GM19023 (cell line): ENCODE measurements around the gene HERC3.

ENCODE experiments used
- ATAC-seq: cut with Tn5 transposase; IDR thresholded peaks from one replicate; pipeline ENCODE4 v1.9.1; 2021; ENCODE audit warnings: mild to moderate bottlenecking, moderate library complexity; ENCODE audit not compliant: unreplicated experiment

HERC3 gene

DNA sequence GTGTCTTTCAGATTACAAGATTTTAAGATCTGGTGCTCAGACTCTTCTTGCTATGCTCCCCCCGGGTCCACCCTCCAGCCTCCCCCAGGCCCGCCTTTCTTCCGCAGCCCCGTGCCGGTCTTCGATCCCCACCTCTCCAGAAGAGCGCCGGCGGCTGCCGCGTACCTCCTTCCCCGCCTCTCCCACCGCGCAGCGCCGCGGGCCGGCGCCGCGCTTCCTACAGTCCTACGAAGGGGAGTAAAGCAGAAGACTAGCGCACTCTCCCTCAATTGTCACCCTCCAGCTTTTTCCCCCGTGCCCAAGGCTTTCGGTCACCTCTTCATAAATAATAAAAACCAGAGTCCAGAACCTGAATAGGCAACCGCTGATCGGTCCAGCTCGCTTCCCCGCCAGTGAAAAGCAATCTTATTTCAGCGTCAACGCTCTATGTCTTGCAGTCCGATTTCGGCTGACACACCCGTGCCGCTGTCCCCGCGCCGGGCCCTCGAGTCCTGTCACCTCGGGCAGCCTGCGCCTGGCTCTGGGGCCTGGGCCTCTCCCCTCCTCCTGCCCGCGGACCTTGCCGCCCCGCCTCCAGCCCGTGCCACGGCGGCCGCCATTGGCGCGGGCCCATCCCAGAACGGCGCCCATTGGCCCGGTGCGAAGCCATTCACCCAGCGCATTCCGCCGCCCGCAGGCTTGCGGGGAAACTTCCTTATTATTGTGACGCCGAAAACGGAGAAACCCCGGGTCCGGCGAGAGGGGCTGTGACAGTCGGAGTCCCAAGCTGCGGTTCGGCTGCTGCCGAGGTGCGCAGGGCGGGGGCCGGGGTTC is at the start of gene HERC3:
Gene HERC3, plus strand, starts transcription at position 694 of the 813 bp plus-strand sequence. CDS start 13,344 bp downstream, outside the sequence.
- peak; percentile 98 for ATAC-seq

DNA sequence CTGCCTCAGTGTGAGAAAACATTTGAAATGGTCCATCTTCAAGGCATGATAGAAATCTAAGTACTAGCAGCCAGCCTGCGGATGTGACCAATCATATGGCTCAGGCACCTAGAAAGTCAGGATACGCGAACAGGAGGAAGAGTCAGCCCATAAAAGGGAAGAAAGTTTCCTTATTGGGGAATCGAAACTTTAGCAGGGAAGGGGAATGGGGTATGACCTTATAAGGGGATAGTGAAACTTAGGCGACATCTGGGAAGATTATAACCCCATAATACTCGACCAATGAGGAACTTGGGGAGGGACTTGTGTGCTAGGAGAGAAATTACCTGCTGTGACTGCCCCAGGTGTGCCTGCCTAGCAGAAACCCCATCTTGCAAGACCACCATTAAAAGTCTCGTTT is 42.5 kb upstream of the HERC3 start:
- ATAC-seq: no peak

DNA sequence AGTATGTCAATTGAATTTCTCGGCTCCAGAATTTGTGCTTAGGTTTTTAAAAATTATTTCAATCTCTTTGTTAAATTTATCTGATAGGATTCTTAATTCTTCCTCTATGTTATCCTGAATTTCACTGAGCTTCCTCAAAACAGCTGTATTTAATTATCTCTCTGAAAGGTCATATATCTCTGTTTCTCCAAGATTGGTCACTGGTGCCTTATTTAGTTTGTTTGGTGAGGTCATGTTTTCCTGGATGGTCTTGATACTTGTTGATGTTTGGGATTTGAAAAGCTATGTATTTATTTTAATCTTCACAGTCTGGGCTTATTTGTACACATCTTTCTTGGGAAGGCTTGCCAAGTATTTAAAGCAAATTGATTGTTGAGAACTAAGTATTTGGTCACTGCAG is 24.7 kb upstream of the HERC3 start:
- no peak for ATAC-seq

DNA sequence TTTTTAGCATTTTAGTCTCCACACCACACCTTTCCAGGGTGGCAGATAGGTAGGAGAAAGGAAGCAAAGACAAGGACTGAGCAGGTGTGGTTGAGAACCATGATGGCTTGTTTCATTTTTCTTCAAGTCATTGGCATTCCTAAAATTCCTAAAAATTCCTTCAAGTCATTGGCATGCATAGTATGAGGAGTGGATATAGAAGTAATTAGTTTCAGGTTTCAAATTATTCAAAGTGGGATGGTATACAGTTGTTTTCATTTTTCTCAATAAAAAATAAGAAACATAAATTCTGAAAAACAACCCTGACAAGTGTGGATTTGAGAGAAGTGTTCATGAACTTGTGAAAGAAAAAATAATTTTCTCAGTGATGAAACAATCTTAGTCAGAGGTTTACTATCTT is 22.3 kb upstream of the HERC3 start:
- ATAC-seq: no peak

DNA sequence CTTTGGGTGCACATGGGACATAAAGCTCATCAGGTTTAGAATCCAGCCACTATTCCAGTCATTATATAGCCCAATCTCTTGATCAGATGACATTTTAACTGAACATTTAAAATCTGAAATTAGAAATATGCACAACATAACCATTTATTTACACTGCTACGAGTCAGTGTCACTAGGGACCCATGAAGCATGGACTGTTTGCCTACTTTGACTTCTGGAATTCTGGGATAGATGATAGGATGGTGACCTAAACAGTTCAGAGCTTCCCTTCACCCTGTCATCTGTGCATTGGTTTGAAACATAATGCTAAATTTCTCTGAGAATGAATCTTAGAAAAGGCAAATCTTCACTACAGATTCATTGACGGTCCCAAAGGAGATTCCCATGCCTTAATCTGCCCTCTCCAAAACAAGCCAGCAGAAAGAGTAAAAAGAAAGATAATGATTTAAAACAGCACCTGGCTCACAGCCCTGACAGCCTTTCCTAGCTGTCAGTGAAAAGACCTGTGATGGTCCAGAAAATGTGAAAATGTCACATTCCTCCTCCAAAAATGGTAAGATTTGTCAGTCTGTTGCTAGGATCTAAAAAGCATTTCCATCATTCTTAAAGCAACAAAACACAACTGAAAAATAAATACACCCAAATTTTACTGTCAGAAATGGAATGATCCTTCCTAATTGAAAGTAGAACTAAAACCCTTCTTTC is 18.9 kb upstream of the HERC3 start:
- no peak for ATAC-seq

DNA sequence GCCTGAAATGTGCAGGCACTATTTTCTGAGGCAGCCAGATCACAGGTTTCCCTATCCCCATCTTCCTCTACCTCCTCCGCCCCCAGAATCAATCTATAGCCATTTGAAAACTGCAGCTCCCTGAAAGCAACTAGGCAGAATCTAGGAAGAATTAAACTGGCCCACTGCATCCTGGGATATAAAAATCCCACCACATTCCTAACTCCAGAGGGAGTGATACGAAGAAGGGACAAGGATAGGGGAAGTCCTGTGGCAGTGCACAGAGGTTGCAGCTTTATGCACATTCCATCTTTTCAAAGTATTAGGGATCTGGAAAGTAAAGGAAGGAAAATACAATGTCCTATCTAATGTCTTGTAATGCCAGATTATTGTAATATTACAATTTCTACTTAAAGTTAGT is 18.3 kb upstream of the HERC3 start:
- ATAC-seq: no peak

DNA sequence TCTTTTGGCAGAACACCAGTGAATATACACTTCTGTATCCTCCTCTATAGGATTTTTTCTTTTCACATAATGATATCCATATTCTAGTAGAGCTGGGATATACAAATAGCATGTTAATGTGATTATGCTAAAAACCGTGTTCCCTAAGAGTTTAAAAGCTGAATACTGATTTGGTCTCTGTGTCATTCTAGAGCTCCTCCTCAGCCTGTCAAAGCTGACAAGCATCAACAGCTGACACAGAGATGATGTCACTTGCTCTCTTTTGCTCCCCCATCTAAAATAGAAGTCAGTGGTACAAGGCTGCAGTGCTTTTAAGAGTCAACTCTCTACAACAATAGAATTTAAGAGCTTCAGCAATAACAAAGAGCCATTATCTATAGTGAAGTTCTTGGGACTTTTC is 17.1 kb upstream of the HERC3 start:
- ATAC-seq: no peak

DNA sequence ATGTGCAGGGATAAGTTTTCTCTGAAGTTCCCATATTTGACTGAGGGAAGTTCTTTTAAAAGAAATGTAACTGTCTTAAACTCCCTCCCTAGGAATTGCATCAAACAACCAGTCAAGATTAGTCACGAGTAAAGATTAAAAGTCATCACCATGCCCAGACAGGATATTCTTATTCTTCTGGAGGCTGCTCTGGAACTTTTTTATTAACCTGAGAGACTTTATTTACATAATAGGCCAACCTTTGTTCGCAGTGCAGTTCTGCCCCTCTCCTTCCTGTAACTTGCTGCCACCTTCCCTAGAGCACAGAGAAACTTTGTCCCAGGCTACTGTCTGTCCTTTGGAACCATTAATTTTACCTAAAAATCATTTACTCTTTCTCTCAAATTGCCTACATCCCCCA is 9.8 kb upstream of the HERC3 start:
- no peak for ATAC-seq

DNA sequence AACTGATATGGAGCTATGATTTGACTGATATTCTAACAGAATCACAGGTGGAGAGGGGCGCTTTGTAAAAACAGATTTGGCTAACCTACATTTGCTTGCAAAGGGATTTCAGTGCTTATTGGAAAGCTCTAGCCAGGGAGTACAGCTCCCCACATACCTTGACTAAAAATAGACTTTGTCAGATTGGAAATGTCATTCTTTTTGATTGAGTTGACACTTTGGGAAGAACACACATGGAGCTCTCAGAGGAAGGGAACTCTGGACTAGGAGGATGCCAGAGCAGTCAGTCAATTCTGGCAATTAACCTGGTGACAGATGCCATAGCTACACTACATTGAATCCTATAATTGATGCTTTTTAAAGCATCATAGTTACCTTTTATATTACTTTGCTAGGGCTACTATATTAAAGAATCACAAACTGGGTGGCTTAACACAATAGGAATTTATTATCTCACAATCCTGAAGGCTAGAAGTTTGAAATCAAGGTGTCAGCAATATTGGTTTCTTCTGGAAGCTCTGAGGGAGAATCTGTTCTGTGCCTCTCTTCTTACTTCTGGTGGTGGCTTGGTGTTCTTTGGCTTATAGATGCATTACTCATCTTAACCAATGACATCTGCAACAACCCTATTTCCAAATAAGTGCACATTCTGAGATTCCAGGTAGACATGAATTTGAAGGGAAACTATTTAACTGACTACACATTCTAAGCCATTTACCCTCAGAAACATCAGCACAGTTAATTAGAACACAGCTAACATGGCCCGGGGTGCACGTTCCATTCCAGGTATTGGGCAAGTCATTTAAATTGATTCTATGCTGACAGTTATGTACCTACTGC is 8.4 kb upstream of the HERC3 start:
- no peak for ATAC-seq

DNA sequence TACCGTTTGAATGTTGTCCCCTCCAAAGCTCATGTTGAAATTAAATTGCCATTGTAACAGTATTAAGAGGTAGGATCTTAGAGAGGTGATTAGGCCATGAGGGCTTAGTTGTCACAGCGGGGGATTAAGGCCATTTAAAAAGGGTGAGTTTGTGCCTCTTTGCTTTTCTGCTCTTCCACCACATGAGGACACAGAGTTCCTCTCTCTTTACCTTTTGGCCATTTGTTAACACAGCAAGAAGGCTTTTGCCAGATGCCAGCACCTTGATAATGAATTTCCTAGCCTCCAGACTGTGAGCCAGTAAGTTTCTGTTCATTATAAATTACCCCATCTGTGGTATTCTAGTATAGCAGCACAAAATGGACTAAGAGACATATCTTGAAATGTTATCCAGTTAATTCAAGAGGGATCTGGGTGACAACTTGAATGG is 7.8 kb upstream of the HERC3 start:
- no peak for ATAC-seq

DNA sequence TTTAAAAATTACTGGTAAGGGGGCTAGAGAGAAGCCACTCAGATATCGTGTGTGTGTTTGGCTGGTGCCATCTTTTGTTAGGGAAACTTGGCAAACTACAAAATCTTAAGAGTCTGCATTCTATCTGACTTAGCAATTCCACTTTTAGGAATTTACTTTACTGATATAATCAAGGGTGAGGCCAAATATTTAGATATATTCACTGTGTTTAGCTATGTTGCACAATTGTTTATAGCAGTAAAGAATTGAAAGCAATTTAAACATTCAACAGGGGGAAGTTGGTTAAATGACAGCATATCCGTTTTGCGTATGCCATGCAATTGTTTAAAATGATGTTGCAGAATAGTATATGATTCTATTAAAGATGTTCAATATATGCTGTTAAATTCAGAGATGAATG is 6.4 kb upstream of the HERC3 start:
- ATAC-seq: no peak

DNA sequence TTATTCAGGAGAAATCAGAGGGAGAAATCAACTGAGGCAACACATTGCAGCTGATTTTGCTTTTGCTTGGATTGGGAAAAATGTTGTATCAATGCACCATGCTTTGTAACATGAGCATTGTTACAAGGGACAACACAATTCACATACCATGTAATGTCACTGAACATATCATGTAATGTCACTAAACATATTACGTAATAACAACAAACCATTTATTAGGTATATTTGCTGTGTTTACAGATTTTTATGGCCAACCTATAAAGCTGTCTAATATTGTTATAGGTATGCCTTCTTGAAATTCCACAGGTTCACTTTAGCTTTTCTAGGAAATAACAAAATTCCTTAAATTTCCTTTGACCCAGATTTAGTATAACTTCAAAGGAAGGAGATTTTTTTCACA is 5.0 kb upstream of the HERC3 start:
- no peak for ATAC-seq

DNA sequence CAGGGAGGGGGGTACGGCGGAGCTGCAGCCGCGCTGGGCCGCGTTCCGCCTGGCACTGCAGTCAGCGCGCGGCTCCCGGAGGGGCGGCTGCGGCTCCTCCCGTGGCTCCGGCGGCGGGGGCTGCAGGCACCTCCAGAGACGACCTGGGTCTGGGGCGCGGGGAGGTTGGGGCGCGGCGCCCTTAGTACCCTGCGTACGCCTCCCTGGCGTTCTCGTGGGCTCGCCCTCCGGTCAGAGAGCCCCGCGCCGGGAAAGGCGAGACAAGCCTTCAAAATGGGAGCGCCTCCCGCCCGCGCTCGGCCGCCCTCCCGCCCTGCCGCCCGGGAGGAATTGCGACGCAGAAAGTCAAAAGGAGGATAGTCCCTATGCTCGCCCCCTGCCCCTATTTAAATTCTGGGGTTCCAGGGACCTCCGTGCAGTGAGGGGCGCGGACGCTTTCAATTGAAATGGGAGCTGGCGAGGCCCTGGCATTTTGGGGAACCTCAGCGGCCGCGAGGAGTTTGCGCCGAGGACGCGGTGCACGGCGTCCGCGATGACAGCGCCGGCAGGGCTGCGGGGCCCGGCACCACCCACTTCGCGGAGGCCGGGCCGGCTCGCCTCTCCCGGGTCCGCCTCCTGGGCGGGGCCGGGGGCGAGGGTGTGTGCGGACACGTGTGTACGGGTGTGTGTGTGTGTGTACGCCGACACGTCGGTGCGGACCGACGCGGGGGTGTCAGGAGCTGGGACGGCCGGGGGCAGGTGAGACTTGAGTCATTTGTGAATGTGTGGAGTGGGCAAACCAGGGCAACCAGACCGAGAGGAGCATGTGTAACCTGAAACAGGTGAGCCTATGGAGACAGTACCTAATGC is 544 bp downstream of the HERC3 start:
- peak; percentile 80 for ATAC-seq

DNA sequence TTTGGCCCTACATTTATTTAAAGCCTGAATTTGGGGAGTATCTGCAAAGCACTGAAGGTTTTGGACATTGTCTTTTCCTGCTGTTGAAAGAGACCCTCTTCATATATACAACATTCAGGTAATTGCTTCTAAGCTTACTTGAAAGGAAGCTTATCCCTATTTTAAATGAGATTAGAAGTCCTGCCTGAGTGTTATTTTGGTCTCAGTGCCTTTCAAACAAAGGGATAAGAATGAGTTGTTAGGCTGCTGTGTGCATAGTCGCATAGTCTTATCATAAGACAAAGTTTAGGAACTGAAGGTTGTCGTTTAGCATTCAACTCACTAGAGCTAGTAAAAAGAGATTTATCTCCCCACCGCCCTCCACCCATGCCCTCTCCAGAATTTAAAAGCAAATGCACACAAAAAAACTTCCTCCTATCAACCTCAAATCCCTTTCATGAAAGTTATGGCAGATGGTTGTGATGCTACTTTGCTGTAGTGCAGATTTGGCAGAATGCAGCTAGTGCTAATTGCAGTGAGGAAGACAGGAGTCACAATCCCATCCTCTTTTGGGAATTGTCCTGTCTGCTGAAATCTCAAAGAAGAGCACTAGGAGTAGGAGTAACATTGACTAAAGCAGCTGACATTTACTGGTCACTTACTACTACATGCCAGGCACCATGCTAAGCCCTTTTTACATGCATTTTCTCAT is 5.8 kb downstream of the HERC3 start:
- no peak for ATAC-seq

DNA sequence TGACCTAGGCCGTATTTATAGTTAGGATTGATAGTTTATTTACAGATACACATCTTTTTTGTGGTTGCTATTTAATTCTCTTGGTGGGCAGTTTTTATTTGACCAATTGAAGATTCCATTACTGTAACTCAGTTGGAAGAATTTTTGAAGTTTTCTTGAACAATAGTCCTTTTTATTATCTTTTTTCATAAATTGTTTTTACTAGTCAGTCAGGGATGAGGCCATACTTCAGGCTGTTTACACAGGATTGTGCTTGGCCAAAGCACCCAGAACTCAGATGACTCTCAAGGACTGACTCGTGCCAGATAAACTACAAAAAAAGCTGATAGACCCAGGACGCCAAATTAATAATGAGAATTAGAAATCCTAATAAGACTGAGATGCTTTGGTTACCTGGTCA is 7.0 kb downstream of the HERC3 start:
- ATAC-seq: no peak

DNA sequence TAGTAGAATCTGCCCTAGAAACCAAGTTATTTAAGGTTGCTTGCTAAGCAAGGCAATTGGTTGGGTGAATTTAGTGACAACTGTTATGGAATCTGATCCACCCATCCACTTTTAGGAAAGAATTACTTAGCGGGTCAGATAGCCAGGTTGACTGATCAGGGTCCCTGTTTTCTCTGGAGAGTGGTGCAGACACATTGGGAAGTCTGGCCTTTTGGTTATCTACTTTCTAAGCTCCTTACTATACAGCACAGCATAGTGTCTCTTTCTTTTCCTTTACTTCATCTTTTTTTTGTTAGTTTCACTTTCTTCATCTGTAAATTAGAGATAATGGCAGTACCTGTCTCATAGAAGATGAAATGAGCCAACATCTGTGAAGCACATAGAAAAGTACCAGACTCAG is 7.4 kb downstream of the HERC3 start:
- ATAC-seq: no peak

DNA sequence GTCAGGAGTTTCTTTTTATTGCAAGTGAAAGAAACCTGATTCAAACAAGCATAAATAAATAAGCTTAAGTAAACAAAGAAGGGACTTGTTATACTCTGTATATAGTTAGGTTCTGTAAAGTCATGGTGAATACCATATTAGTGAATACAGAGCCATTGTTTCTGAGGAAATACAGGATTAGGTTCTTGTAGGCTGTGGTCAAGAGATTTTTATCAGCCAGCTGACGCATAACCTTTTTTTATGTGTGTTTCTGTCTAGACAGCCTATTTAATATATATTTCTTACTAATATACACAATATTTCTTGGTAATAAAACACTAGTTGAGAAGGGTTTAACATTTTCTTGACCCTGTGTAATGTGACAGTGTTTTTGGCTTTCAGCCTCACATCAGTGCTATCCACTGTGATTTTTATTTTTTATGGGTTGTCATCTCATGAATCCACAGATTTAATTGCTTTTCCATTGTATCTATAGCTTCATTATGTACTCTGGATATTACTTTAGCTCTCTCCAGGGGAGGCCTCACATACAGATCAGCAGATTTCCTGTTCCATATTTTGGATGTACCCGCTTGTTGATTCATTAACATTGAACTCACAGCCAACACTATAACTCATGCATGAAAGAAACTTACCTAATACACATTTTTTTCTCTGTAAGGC is 8.0 kb downstream of the HERC3 start:
- no peak for ATAC-seq

DNA sequence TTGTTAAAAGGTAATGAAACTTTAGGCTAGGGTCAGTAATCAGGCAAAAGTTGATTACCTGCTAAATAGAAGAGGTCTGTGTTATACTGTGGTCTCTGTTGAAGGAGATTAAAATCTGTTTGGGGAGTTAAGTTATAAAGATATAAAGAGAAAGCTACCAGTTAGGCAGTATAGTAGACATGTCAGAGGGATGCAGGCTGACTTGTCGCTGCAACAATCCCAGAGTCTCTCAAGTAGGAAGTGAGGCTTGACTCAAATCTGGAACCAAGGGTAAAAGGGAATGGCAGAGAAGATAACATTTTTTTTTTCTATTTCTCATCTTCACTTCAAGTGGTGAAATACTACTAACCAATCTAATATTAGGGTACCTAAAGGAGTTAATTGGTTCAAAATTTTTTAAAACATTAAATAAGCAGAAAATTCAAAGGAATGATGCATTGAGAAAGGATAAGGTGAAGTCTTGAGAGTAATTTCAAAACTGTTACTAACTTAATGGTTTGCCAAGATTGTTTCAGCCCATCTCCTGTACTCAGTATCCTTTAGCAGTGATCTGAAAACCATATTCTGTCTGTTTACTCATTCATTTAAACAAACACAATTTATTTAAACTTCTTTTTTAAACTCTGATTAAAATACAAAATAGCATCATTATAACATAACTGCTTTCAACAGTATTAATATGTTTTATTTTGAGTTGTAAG is 12.8 kb downstream of the HERC3 start:
- ATAC-seq: no peak

DNA sequence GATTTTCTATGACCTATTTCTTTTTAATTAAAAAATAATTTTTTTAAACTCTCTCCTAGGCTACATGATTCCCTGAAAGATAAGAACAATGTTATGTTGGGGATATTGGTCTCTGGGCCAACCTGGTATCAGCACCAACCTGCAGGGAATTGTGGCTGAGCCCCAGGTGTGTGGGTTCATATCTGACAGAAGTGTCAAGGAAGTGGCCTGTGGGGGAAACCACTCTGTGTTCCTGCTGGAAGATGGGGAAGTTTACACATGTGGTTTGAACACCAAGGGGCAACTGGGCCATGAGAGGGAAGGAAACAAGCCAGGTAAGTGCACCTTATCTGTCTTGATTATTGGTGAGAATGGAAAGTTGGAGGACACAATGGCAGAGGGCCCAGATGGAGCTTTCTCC is 13.5 kb downstream of the HERC3 start:
- ATAC-seq: no peak
